ENCODE results near the gene SORBS2. TPM values are rescaled to one million over a fixed set of nuclear protein-coding genes. Genes with fewer than 3 reads are reported as not detected.

Gene SORBS2
- total and polyA plus RNA-seq, 7 donors, result 7.9 to 1,032 (median 849) TPM

- Histone ChIP-seq H3K36me3 (peaks cover 0 to 28% (median 12%) of the 10 kb centered on the region in 4 donors), H3K27me3 (no peaks in the 10 kb centered on the region), H3K9me3 (no peaks in the 10 kb centered on the region), H3K4me1 (peaks cover 0 to 37% (median 26%) of the 10 kb centered on the region in 4 donors), H3K4me3 (no peak overlapping the region), H3K27ac (peak overlapping the region in 3 of 4 donors; percentile 83 to 88 (median 87))
- no peak for DNase-seq
- 94 to 96% methylated on average over 15 of the region's 15 CpGs for WGBS, 2 donors
- intact Hi-C loops (cut with DNase I), result no loop called here
- TF ChIP-seq POLR2AphosphoS5 (IDR thresholded peaks at IDR 0.05) (no peak), EP300 (IDR thresholded peaks at IDR 0.05) (no peak), CTCF (IDR thresholded peaks at IDR 0.05) (no peak), POLR2A (IDR thresholded peaks at IDR 0.05) (no peak)
Observed at GRCh38 chr4:185662030-185662778, 149.8 kb downstream of the SORBS2 start.

- H3K9me3 ChIP-seq, result no peaks in the 10 kb centered on the region
- DNase-seq, result no peak
- intact Hi-C loops (cut with DNase I), result no loop called here
- H3K4me1 ChIP-seq, result peaks cover 0 to 31% (median 27%) of the 10 kb centered on the region in 4 donors
- no peaks in the 10 kb centered on the region for H3K27me3 ChIP-seq
- no peak overlapping the region for H3K4me3 ChIP-seq
- 90 to 93% methylated on average over 5 of the region's 5 CpGs for WGBS, 2 donors
- H3K27ac ChIP-seq, result peak overlapping the region in 3 of 4 donors; percentile 83 to 88 (median 87)
- H3K36me3 ChIP-seq, result peaks cover 0 to 20% (median 8%) of the 10 kb centered on the region in 4 donors
- peak; percentile 36 to 73 (median 66) for TF ChIP-seq POLR2AphosphoS5 (IDR thresholded peaks at IDR 0.05)
- TF ChIP-seq CTCF (IDR thresholded peaks at IDR 0.05), result no peak
- no peak for TF ChIP-seq POLR2A (IDR thresholded peaks at IDR 0.05)
- peak; percentile 81 to 94 (median 84) for TF ChIP-seq EP300 (IDR thresholded peaks at IDR 0.05)
Observed at GRCh38 chr4:185660340-185660739, 151.7 kb downstream of the SORBS2 start.

- Histone ChIP-seq H3K4me3 (peak overlapping the region; percentile 1 to 61 (median 56)), H3K36me3 (peaks cover 0 to 18% (median 8%) of the 10 kb centered on the region in 4 donors), H3K27me3 (no peaks in the 10 kb centered on the region), H3K9me3 (no peaks in the 10 kb centered on the region), H3K27ac (peak overlapping the region; percentile 80 to 88 (median 85)), H3K4me1 (peaks cover 0 to 41% (median 35%) of the 10 kb centered on the region in 4 donors)
- TF ChIP-seq CTCF (IDR thresholded peaks at IDR 0.05) (no peak), POLR2AphosphoS5 (IDR thresholded peaks at IDR 0.05) (no peak), EP300 (IDR thresholded peaks at IDR 0.05) (no peak), POLR2A (IDR thresholded peaks at IDR 0.05) (no peak)
- intact Hi-C loops (cut with DNase I), result loop anchor here (2.0 to 5.0 kb wide), 2 partner anchors 65 to 77 kb away; no protein-coding TSS in a partner anchor
- no peak for DNase-seq
- WGBS, 2 donors, result 90 to 95% methylated on average over 1 of the region's 1 CpG
Observed at GRCh38 chr4:185657699-185658098, 154.3 kb downstream of the SORBS2 start.

GRCh38 chr4:185657183-185657582 is 154.8 kb downstream of the SORBS2 start:
- peaks cover 0 to 47% (median 40%) of the 10 kb centered on the region in 4 donors for H3K4me1 ChIP-seq
- TF ChIP-seq CTCF (IDR thresholded peaks at IDR 0.05), result no peak
- peak; percentile 29 to 61 (median 50) for TF ChIP-seq POLR2AphosphoS5 (IDR thresholded peaks at IDR 0.05)
- TF ChIP-seq EP300 (IDR thresholded peaks at IDR 0.05), result peak in 1 of 4 donors; percentile 12
- H3K27ac ChIP-seq, result peak overlapping the region; percentile 80 to 88 (median 85)
- no peaks in the 10 kb centered on the region for H3K9me3 ChIP-seq
- peak; percentile 78 for DNase-seq
- peak overlapping the region; percentile 56 to 61 (median 56) for H3K4me3 ChIP-seq
- no peaks in the 10 kb centered on the region for H3K27me3 ChIP-seq
- intact Hi-C loops (cut with DNase I), result loop anchor here (2.0 to 5.0 kb wide), 2 partner anchors 65 to 78 kb away; no protein-coding TSS in a partner anchor
- peaks cover 0 to 19% (median 8%) of the 10 kb centered on the region in 4 donors for H3K36me3 ChIP-seq
- 93 to 95% methylated on average over 14 of the region's 14 CpGs for WGBS, 2 donors
